ENCODE data around the gene NLRP12.
"Not testable (repeated sequence)": the region's sequence is repeated elsewhere in the genome, so short reads cannot be mapped to it uniquely, and the experiment has no call there.

NLRP12 gene

DNA sequence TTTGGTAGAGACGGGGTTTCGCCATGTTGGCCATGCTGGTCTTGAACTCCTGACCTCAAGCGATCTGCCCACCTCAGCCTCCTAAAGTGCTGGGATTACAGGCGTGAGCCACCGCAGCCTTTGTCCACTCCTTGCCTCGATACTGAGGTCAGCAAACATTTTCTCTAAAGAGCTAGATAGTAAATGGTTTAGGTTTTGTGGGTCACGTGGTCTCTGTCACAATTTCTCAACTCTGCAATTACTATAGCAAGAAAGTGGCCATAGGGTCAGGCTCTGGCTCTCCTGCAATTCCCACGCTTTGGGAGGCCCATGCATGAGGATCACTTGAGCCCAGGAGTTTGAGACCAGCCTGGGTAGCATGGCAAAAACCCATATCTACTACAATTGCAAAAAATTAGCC, 42.8 kb downstream of the NLRP12 start:
- DNase-seq, result not testable (repeated sequence)

GRCh38 chr19:53780506-53780905, 43.6 kb downstream of the NLRP12 start:
- no peak for DNase-seq

- no peak for DNase-seq
Observed at GRCh38 chr19:53775524-53775923, 48.6 kb downstream of the NLRP12 start.

DNA sequence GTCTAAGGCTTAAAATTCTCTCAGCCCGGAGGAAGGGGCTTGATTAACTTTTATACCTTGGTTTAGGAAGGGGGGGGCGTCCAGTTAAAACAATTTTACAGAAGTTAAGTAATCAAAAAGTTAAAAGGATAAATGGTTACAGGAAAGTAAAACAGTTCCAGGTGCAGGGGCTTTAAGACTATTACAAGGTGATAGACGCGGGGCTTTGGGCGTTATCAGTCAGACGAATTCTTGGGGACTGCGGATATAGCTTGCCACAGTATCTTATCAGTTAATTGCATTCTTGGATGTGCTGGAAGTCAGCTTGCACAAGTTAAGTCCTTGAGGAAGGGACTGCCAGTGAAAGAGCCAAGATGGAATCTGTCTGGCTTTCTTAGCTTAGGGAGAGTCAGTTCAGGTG, 49.6 kb downstream of the NLRP12 start:
- not testable (repeated sequence) for DNase-seq

GRCh38 chr19:53773999-53774398, 50.1 kb downstream of the NLRP12 start:
- no peak for DNase-seq

DNA sequence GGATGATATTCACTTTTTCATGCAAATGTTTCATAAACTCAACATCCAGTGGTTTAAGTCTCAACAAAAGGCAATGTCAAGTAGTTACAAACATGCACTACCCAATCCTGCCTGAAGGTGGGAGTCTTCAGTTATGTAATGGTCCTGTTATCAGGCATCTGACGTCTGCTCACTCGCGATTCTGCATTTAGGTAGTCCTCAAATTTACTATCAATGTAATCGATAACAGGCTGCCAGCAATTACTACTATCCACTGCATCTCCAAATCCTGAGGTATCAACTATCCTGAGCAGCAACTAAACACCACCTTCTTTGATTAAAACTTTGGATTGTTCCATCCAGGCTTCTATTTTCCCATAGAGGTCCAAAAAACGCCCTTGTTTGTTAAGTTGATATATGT, 51.2 kb downstream of the NLRP12 start:
- DNase-seq, result peak in 28 of 56 donors; percentile 0 to 66 (median 4)

DNA sequence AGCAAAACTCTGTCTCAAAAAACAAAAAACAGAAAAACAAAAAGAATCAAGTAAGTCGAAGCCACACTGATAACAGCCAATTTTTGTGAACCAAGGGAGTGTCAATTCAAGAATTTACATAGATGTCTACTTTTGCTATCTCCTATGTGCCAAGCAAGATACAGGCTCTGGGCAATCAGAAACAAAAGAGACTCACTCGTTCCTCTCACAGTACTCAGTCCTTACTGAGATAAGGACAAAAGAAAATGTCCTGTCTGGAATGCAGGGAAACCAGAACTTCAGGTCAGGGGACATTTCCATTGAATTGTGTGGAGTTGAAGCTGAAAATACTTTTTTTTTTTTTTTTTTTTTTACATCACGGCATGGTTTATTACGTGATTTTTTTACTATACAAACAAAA, 53.0 kb downstream of the NLRP12 start:
- DNase-seq, result no peak

- not testable (repeated sequence) for DNase-seq
Observed at GRCh38 chr19:53769696-53770309, 54.3 kb downstream of the NLRP12 start.

DNA sequence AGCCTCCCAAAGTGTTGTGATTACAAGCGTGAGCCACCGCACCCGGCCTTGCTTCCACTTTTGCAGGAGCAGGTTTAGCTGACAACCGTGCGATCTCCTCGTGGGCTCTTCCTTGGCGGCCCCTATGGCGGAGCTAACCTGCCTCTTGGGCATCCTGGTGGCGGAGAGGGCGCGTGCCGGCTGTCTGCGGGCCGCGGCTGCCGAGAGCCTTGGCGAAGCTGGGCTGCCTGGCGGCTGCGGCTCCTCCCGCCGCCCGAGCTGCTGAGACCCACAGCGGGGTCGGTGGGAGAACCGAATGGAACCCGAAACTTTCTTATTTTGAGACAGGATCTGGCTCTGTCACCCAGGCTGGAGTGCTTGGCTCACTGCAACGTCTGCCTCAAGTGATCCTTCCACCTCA, 55.7 kb downstream of the NLRP12 start:
- DNase-seq, result no peak

DNA sequence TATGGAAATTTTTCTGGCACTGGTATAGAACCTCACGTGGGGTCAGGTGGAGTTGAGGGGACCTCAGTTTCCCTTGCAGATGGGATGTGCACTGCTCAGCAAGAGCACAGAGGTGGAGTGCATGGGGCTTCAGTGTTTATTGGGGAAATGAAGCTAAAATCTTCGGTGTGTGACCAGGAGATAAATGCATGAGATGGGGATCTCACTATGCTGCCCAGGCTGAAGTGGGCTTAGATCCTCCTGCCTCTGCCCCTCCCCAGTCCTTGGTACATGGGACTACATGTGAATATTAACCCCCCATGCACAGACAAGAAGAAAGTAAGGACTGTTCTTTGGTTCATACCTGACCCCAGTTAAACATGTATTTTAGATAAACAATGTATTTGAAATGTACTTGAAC, 65.1 kb downstream of the NLRP12 start:
- not testable (repeated sequence) for DNase-seq
